Hypothalamus (tissue), 51 donors: ENCODE results near the gene TMEM184A.

Experiments
- DNase-seq, 51 donors: peaks; one replicate each; lab custom pipeline; 2025; lab: John Stamatoyannopoulos, UW

The TMEM184A gene

GRCh38 chr7:1493129-1493528, 62.9 kb downstream of the TMEM184A start:
- no peak for DNase-seq

- DNase-seq, result no peak
These were observed 63.4 kb downstream of the TMEM184A start for GRCh38 chr7:1492640-1493039.
